GM19372 (cell line): Measurements from ENCODE around the gene HOGA1.

Source experiments
- ATAC-seq: cut with Tn5 transposase; IDR thresholded peaks from one replicate; pipeline ENCODE4 v1.9.1; 2021; ENCODE audit warnings: mild to moderate bottlenecking, low read depth, moderate library complexity; ENCODE audit not compliant: unreplicated experiment

HOGA1 gene

GRCh38 chr10:97577701-97578100 is 6.5 kb upstream of the HOGA1 start:
- ATAC-seq, result no peak

DNA sequence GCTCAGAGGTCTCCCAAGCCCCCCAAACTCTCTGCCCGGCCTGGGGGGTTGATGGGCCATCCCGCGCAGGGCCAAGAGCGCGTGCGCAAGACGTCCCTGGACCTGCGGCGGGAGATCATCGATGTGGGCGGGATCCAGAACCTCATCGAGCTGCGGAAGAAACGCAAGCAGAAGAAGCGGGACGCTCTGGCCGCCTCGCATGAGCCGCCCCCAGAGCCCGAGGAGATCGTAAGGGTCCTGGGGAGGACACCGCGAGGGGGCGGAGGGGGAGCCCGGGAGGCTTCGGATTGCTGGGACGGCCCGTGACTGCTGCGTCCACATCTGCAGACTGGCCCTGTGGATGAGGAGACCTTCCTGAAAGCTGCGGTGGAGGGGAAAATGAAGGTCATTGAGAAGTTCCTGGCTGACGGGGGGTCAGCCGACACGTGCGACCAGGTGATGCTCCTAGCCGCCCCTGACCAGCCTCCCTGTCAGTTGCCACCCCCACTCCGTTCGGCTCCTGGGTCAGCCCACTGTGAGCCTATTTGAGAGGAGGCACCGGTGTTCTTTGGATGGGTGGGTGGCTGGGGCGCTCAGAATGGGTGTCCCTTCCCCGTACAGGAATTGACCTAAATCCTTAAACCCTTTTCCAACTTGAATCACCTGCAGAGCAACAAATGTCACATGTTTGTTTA is 5.9 kb upstream of the HOGA1 start:
- ATAC-seq, result no peak

GRCh38 chr10:97580421-97581367 is 3.5 kb upstream of the HOGA1 start:
- ATAC-seq, result no peak

GRCh38 chr10:97582169-97582568 is 2.0 kb upstream of the HOGA1 start:
- no peak for ATAC-seq

DNA sequence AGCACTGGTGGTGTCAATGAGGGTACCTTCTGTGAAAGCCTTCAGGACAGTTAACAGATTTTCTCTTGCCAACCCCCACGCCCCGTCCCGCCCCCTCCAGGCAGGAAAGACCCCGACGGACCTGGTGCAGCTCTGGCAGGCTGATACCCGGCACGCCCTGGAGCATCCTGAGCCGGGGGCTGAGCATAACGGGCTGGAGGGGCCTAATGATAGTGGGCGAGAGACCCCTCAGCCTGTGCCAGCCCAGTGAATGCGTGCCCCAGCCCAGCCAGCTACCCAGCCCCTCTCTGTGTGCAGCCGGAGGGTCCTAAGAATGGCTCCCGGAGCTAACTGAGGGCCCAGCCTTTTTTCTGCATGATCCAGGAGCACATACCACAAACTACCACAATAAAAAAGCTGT is 713 bp upstream of the HOGA1 start:
- ATAC-seq, result no peak

GRCh38 chr10:97584798-97585438 is 729 bp downstream of the HOGA1 start:
- no peak for ATAC-seq

- ATAC-seq, result no peak
Observed at GRCh38 chr10:97585439-97585811, 1.2 kb downstream of the HOGA1 start.

DNA sequence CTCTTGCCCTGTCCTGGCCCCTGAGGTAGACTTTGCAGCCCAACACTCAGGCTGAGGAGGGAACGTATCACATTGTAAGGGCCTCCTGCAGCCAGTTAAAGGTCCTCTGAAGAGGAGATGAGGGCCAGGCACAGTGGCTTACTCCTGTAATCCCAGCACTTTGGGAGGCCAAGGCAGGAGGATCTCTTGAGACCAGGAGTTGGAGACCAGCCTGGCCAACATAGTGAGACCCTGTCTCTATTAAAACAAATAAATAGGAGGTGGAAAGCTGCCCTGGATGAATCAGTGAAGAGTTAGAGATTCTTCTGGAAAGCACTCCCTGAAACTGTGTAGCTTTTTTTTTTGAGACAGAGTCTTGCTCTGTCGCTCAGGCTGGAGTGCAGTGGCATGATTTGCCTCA is 3.0 kb downstream of the HOGA1 start:
- ATAC-seq, result no peak

DNA sequence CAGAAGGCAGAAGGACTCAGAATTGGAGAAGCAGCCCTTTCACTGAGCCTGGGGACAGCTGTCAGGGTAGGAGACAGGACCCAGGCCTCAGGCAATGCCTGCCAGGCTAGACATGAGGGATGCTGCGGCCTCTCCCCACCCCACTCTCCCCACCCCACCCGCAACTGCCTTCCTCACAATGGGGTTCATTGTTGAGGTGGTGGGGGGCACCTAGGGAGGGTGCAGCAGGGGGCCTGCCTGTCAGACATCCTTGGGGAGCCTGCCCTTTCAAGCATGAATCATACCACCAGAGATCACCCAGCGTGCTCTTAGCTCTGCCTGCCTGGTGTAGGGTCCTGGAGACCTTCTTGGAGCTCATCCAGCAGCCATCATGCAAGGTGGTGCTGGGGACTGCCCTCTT is 5.3 kb downstream of the HOGA1 start, which contains the start of gene C10orf62:
Gene C10orf62 (plus strand): TSS at position 243 of the 400 bp plus-strand sequence. CDS start 177 bp downstream, outside the sequence.
- no peak for ATAC-seq

DNA sequence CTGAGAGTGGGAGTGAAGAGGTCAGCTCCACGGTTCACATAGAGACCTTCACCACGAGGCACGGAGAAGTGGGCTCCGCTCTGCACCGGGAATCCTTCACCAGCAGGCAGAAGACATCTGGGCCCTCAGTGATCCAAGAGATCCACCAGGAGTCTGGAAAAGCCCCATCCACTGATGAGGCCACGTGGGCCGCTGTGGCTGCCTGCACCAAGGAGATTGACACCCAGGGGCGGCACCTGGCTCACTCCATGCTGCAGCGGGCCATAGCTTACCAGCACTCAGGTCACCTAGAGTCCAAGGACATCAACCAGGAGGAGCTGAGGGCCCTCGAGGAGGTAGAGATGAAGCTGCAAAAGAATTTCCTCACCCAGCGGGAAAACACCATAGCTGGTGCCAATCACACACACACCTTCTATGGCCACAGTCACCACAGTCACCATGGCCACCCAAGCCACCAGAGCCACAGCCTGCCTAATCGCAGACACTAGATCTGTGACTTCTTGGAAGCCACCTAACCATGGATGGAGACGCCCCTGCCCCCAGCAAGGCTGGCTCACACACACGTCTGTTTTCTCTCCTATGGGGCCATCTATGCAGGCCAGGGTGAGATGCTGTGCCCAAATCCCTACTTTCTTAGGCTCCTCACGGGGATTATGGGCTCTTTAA is 6.0 kb downstream of the HOGA1 start:
- no peak for ATAC-seq

DNA sequence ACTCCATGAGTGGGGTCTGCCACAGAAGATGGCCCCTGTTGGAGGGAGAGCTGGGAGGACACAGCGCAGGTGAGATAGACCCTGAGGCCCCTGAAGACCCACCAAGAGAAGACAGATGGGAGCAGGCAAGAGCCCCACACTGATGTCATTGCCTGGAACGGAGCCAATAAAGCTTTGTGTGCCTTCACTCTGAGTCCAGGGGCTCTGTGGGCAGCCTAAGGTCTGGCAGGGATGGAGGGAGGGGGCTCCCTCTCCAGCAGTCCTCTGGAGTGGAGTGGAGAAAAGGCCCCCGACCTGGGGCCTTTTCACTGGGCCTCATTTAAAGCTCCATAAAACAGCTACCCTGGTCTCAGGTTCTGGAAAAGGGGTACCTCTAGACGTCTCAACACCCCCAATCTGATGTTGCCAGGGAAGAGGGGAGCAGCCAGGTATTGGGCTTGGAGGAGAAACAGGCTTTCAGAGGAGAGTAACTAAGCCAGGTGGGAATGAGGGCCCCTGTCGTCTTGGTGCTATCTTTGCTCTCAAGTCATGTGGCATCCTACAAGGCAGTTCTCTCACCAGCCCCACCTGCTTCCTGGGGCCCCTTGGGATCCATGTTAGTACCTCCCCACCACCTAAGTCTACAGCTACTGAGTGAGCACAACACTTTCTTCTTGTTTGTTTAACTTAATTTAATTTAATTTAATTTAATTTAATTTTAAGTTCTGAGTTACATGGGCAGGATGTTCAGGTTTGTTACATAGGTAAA is 6.7 kb downstream of the HOGA1 start:
- no peak for ATAC-seq

GRCh38 chr10:97593421-97593820 is 9.2 kb downstream of the HOGA1 start:
- no peak for ATAC-seq

GRCh38 chr10:97596101-97597082 is 12.2 kb downstream of the HOGA1 start:
- ATAC-seq, result no peak

GRCh38 chr10:97597778-97598177 is 13.6 kb downstream of the HOGA1 start:
- ATAC-seq, result no peak

DNA sequence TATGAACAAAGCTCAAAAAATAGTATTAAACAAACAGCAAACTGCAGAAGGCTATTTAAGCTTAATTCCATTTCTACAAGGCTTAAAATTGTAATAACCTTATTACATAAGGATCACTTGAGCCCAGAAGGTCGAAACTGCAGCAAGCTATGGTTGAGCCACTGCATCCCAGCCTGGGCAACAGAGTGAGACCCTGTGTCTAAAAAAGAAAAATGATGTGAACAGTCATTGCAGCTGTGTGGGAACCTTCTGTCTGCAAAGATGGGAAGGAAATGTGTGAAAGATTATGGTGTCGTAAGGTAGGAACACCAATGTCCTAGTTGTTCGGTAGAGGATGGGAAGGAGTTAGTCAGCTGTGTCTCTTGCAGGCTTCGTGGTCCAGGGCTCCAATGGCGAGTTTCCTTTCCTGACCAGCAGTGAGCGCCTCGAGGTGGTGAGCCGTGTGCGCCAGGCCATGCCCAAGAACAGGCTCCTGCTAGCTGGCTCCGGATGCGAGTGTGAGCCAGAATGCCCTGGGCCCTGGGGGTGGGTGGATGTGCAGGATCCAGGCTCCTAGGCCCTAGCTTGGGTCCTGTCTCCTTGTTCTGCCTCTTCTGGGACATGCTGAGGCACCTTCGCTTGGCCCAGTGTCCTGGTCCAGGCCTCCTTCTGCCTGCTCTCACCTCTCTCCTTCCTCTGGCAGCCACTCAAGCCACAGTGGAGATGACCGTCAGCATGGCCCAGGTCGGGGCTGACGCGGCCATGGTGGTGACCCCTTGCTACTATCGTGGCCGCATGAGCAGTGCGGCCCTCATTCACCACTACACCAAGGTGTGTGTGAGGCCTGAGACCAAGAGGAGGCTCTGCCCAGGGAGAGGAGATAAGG is 14.4 kb downstream of the HOGA1 start:
- no peak for ATAC-seq

- no peak for ATAC-seq
Observed at GRCh38 chr10:97599272-97599619, 15.1 kb downstream of the HOGA1 start.

GRCh38 chr10:97600616-97601015 is 16.4 kb downstream of the HOGA1 start:
- ATAC-seq, result no peak
